GM19395 (cell line): Measurements from ENCODE around the gene GATAD1.
"Not testable (repeated sequence)": the region's sequence is repeated elsewhere in the genome, so short reads cannot be mapped to it uniquely, and the experiment has no call there.

ENCODE experiments used
- ATAC-seq: cut with Tn5 transposase; IDR thresholded peaks from one replicate; pipeline ENCODE4 v1.9.1; 2021; ENCODE audit warnings: mild to moderate bottlenecking, moderate library complexity; ENCODE audit not compliant: unreplicated experiment

GATAD1 gene

DNA sequence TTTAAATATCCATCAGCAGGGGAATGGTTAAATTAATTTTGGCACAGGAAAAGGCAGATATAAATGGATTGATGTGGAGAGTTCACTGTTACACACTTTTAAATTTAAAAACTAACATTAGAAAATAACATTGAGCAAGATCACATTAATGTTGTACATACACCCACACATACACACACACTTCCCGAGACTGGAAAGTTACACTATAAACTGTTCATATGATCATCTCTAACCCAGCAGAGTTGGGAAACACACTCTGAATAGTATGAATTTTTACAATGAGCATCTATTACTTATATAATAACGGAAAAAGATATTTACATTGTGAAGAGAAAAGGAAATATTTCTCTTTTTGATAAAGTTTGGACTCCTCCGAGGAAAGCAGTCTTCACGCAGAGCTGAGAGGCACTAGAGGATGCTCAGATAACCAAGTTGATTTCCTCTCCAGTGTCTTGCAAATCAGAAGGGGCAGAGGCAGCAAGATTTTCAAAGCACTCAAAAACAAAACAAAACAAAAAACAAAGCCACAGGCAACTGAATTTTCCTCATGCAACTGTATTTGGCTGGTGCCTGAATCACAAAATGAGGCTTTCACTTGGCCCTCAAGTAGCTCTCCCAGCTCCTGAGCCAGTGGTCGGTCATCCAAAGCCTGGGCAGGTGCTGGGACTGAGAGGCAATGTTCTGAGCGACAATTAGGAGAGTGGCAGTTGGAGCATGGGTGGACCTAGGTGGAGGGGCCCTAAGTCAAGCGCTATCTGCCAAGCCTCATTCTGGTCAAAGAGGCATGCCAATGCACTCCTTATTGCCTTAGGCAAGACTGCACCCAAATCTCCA is 10.5 kb upstream of the GATAD1 start:
- ATAC-seq, result no peak

GRCh38 chr7:92437956-92438491 is 9.3 kb upstream of the GATAD1 start:
- no peak for ATAC-seq

DNA sequence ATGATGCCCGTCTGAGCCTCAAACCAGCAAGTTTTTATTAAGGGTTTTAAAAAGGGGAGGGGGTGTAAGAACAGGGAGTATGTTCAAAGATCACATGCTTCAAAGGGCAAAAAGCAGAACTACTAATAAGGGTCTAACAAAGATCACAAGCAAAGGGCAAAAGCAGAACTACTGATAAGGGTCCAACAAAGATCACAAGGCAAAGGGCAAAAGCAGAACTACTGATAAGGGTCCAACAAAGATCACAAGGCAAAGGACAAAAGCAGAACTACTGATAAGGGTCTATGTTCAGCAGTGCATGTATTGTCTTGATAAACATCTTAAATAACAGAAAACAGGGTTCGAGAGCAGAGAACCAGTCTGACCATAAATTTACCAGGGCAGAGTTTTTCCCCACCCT is 4.6 kb upstream of the GATAD1 start:
- not testable (repeated sequence) for ATAC-seq

- ATAC-seq, result no peak
These were observed 375 bp upstream of the GATAD1 start for GRCh38 chr7:92446869-92447344.

DNA sequence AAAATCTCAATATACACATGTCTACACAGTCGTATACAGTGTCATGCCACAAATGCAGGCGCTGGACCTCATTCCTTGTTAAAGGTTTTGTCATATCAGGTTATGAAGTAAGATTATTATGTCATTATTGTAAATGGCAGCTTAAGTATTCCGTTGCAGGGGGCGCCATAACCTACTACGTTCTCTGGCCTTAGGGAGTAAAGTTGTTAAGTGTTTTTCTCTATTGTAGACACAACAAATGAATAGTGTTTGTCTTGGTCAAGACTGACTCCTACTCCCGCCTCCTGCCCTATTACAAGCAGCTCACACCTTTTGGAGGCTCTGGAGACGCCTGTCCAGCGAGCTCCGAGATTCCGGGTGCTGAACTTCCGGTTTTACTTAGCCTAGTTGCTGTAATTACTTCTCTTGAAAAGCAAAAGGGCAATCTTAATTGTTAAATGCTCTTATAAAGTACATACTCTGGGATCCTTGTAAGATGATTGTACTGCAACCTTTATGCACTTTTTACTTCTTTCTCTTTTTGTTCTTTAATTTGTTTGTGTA is 994 bp downstream of the GATAD1 start:
- peak; percentile 62 for ATAC-seq

DNA sequence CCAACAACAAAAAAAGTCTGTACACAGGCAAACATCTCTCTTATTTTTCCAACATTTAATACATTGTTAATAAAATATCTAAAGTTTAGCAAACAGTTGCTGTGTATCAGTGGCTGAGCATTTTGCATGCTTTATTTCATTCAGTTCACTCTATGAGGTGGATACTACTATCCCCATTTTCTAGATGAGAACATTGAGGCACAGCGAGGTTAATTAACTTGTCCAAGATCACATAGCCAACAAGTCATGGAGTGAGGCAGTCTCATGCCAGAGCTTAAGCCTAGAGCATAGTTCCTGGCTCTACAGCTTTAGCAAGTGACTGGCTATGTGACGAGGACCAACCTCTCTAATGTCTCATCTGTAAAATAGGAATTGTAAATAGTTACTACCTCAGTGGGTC is 4.4 kb downstream of the GATAD1 start:
- no peak for ATAC-seq

GRCh38 chr7:92456236-92456635 is 9.0 kb downstream of the GATAD1 start:
- ATAC-seq, result no peak

GRCh38 chr7:92460109-92460508 is 12.8 kb downstream of the GATAD1 start:
- ATAC-seq, result no peak

DNA sequence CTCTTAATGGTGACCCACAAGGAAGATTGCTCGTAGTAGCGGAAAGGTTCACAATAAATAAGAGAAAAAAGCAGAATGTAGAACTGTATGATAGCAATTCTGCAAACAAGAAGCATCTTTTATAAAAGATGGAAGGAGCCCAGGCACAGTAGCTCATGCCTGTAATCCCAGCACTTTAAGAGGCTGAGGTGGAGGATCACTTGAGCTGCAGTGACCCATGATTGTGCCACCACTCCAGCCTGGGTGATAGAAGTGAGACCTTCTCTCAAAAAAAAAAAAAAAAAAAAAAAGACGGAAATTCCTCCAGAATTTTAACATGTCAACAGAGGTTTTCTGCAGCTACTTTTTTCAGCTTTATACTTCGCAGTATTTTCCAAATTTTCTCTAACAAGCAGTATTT is 13.2 kb downstream of the GATAD1 start:
- ATAC-seq, result no peak

DNA sequence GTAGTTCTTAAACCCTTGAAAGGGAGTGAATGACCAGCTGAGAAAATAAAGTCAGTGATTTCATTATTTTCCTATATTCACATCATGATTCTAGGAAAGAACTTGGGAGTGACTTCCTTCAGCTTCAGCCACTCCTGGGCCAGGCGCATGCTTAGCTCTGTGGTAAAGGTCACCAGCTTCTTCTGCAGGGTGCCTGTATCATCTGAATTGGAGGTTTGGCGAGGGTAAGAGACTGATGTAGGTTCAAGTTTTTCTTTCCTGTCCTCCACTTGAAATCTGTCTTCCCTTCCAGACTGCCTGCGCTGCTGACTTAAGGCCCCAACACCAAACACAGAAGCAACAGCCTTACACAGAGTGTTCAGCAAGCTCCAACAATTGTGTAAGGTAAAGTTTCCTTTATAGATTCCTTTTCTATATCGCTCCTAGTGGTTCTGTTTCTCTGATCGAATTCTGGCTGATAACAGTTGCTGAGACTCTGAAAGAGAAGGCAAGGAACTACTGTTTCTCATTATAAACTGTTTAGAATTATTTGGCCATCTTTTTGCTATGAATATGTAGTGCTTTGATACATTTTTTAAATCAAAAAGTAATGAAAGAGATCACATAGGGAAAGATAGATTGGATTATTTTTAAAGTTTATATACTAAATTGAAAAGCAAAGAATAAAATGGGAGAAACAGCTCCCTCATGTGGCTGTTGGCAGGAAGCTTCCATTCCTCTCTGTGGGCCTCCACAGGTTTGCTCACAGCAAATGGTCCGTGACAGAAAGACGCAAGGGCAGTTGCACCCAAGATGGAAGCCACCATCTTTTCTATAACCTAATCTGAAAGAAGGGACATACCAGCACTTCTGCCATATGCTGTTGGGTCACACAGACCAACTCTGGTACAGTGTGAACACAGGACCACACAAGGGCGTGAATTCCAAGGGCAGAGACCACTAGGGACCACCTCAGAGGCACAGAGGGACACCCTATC is 14.0 kb downstream of the GATAD1 start:
- peak; percentile 77 for ATAC-seq

DNA sequence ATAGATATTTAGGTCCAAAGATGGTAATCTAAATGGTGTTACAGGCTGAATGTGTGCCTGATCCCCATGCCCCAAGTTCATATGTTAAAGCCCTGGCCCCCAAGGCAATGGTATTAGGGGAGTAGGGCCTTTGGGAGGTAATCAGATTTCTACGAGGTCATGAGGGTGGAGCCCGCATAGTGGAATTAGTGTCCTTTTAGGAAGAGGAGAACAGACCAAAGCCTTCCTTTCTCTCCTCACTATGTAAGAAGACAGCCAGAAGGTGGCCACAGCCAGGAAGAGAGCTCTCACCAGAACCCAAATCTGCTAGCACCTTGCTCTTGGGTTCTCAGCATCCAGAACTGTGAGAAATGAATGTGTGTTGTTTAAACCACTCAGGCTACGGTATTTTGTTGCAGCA is 15.3 kb downstream of the GATAD1 start:
- ATAC-seq, result no peak

DNA sequence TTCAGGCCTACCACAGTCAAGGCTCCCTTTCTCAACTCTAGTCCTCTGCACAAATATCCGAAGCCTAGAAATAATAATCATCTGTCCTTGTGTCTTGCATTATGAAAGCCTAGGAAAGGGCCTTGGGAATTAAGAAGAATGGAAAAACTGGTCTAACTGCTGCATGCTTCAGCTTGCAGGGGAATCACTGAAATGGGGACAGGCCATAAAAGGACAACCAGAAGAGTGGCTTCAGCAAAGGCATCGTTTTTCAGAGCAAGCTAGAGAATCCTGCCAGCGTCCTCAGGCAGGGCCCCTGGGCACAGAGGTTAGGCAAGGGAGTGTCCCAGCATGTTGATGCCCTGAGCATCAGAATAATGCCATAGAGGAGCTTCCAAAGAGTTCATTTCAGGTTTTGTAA is 17.2 kb downstream of the GATAD1 start:
- no peak for ATAC-seq

GRCh38 chr7:92466682-92467081 is 19.4 kb downstream of the GATAD1 start:
- no peak for ATAC-seq

GRCh38 chr7:92468589-92468988 is 21.3 kb downstream of the GATAD1 start:
- ATAC-seq, result not testable (repeated sequence)

GRCh38 chr7:92473989-92474388 is 26.7 kb downstream of the GATAD1 start:
- not testable (repeated sequence) for ATAC-seq

GRCh38 chr7:92475261-92475770 is 28.0 kb downstream of the GATAD1 start:
- not testable (repeated sequence) for ATAC-seq

- not testable (repeated sequence) for ATAC-seq
These were observed 28.7 kb downstream of the GATAD1 start for GRCh38 chr7:92475851-92476590.

DNA sequence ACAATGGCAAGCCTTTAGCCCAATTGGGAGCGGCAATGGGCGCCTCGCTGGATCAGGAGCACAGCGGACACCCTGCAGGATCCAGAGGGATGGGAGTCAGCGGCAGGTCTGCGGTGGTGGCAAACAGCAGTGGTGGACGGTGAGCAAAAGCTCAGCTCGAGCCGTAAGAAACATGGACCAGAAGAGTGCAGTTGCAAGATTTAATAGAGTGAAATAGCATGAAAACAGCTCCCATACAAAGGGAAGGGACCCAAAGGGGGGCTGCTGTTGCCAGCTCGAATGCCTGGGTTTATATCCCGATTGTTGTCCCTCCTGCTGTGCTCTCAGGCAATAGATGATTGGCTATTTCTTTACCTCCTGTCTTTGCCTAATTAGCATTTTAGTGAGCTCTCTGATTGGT is 30.4 kb downstream of the GATAD1 start, which contains the start of gene ERVW-1:
Gene ERVW-1, minus strand, starts transcription at position 266 of the 400 bp plus-strand sequence. CDS start 7,565 bp downstream, outside the sequence.
- not testable (repeated sequence) for ATAC-seq

DNA sequence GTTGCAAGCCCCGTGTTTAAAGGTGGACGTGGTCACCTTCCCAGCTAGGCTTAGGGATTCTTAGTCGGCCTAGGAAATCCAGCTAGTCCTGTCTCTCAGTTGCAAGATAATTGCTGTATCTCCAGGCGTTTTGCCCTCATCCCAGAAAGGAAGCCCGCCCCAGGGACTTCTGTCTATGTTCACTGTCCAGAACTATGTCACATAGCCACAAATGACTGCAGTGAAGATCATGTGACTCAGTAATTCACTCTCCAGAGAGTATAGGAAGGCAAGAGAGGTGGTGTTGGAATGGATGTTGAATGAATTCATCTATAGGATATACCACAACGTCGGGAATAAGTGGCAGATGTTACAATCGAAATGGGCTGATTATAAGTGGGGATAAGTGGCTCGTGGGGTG is 30.8 kb downstream of the GATAD1 start:
- no peak for ATAC-seq

DNA sequence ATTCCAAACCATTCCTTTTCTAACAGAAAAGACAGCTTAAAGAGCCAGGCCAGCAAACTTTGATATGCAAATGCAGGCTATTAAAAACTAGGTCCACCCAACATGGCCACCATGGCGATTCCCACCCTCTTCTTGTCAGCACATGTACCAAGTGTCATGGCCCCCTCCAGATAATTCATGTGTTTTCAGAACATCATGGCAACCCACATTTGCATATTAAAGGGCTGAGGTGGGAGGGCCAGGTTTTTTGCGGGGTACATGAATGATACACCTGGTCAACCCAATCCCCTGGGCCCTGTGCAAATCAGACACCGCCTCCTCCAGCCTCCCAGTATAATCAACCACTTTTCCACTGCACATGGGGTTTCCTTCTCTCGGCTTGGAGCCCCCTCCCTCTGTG is 31.4 kb downstream of the GATAD1 start:
- no peak for ATAC-seq
